ENCODE results near the gene DYRK1A.

DYRK1A gene

DNA sequence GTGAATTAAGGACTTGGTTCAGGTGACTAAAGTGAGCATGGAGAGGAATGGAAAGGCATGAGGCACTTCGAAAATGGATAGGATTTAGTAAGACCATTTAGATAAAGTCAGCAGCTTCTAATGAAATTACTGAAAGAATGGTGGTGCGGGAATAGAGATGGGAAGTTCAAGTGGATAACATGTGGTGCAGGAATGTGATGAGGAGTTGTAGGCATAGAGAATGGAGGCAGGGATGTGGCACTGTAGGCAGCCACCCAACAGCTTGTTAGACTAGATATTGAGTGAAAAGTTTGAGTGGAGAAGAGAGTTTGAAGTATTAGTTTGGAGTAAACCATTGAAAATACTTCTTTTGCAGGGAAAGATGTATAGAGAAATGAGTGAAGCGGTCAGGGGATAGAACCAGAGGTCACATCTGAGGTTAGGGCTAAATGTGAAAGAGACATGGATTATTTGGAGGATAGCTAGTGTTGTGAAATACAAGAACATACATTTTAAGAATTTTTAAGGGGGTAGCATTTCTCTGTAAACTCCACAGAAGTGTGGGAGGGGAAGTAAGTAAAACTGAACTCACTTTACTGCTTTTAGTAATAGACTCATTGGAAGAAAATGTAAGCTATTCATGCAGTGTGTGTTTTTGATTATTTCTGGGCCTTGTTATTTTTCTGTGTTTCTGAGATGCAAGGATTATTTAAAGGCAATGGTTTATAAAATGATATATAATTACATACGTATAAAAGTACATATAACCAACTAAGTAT is 46.2 kb downstream of the DYRK1A start:
- Histone ChIP-seq H3K9me3 (replicated peaks in 1 of 2; ENCODE audit: control insufficient read depth in 2 of 2, insufficient read depth in 1 of 2, low read depth in 1 of 2, low read length in 2 of 2) (peaks cover 0 to 6% of the 10 kb centered on the region in 2 donors), H2BK15ac (ENCODE audit: low read length) (no peak overlapping the region), H3K4me2 (ENCODE audit: insufficient read depth, low read length, poor library complexity, severe bottlenecking) (no peak overlapping the region), H3K36me3 (replicated peaks in 1 of 2; ENCODE audit: control insufficient read depth in 2 of 2, insufficient read depth in 2 of 2, low read length in 2 of 2) (peaks cover 0 to 26% of the 10 kb centered on the region in 2 donors), H2BK5ac (ENCODE audit: low read length) (no peak overlapping the region), H3K27me3 (ENCODE audit: control insufficient read depth in 3 of 3, insufficient read depth in 3 of 3, low read depth in 1 of 3, low read length in 3 of 3) (no peaks in the 10 kb centered on the region), H2AFZ (ENCODE audit: low read length) (no peak overlapping the region), H4K8ac (ENCODE audit: low read depth, low read length) (no peak overlapping the region), H3K4me1 (ENCODE audit: control insufficient read depth in 2 of 2, insufficient read depth in 1 of 2, low read depth in 1 of 2, low read length in 2 of 2) (peaks cover 1 to 5% of the 10 kb centered on the region in 2 donors), H3K4me3 (ENCODE audit: low read length in 2 of 2) (no peak overlapping the region), H3K27ac (replicated peaks; ENCODE audit: low read length) (no peak overlapping the region), H2BK12ac (ENCODE audit: low read length) (no peak overlapping the region), H2AK5ac (ENCODE audit: low read depth, low read length) (no peak overlapping the region), H2BK120ac (ENCODE audit: low read depth, low read length) (no peak overlapping the region), H3K23ac (ENCODE audit: low read depth, low read length, poor library complexity) (no peak overlapping the region), H3K18ac (ENCODE audit: low read length) (no peak overlapping the region), H3K79me1 (ENCODE audit: low read depth, low read length) (peaks cover 2% of the 10 kb centered on the region), H3K14ac (ENCODE audit: low read length) (no peak overlapping the region), H3K9ac (ENCODE audit: low read depth, low read length, poor library complexity) (no peak overlapping the region), H3K4ac (ENCODE audit: low read length) (no peak overlapping the region), H4K91ac (ENCODE audit: low read depth, low read length, poor library complexity) (no peak overlapping the region)
- no peak for DNase-seq (ENCODE audit: low spot score)
- WGBS, 2 donors (ENCODE audit: extremely low coverage in 2 of 2, insufficient read length in 2 of 2, insufficient replicate concordance in 1 of 2): no CpG with 5 or more reads among the region's 4 CpGs

DNA sequence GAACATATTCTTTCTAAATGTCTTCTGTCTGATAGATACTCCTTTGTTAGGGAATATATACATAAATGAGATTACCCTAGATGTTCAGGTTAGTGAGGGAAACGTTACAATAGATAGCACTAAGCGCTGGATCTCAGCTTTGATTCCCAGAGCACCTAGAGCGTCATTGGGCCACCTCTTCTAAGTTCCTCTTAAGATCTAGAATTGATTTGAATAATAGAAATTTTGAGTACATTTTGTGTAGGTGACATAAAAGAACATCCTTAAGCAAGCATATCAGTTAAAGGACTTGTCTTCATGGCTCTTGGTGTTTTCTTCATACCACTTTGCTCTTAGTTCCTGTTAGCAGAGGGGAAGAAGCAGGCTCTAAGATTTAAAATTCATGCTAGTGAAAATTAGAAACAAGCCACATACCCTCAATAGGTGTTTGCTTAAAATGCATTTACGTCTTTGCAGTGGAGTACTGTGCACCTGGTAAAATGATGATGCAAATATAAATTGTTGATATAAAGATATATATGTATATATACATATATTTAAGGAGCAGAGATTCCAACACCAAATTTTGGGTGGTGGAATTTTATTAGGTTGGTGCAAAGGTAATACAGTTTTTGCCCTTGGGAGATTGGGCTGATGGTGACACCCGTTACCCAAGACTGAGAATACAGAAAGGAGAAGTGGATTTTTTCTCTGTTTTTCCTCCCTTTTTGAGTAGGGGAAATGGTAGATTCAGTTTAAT is 47.1 kb downstream of the DYRK1A start:
- Histone ChIP-seq H3K79me1 (ENCODE audit: low read depth, low read length) (peaks cover 2% of the 10 kb centered on the region), H3K4me1 (ENCODE audit: control insufficient read depth in 2 of 2, insufficient read depth in 1 of 2, low read depth in 1 of 2, low read length in 2 of 2) (peaks cover 0 to 5% of the 10 kb centered on the region in 2 donors), H3K14ac (ENCODE audit: low read length) (no peak overlapping the region), H3K18ac (ENCODE audit: low read length) (no peak overlapping the region), H2BK5ac (ENCODE audit: low read length) (no peak overlapping the region), H4K8ac (ENCODE audit: low read depth, low read length) (no peak overlapping the region), H3K36me3 (replicated peaks in 1 of 2; ENCODE audit: control insufficient read depth in 2 of 2, insufficient read depth in 2 of 2, low read length in 2 of 2) (peaks cover 0 to 24% of the 10 kb centered on the region in 2 donors), H3K4me3 (ENCODE audit: low read length in 2 of 2) (no peak overlapping the region), H4K91ac (ENCODE audit: low read depth, low read length, poor library complexity) (no peak overlapping the region), H2AFZ (ENCODE audit: low read length) (no peak overlapping the region), H2BK120ac (ENCODE audit: low read depth, low read length) (no peak overlapping the region), H3K4ac (ENCODE audit: low read length) (no peak overlapping the region), H3K9ac (ENCODE audit: low read depth, low read length, poor library complexity) (no peak overlapping the region), H2AK5ac (ENCODE audit: low read depth, low read length) (no peak overlapping the region), H3K27ac (replicated peaks; ENCODE audit: low read length) (no peak overlapping the region), H3K23ac (ENCODE audit: low read depth, low read length, poor library complexity) (no peak overlapping the region), H2BK12ac (ENCODE audit: low read length) (no peak overlapping the region), H3K27me3 (ENCODE audit: control insufficient read depth in 3 of 3, insufficient read depth in 3 of 3, low read depth in 1 of 3, low read length in 3 of 3) (no peaks in the 10 kb centered on the region), H2BK15ac (ENCODE audit: low read length) (no peak overlapping the region), H3K4me2 (ENCODE audit: insufficient read depth, low read length, poor library complexity, severe bottlenecking) (no peak overlapping the region), H3K9me3 (replicated peaks in 1 of 2; ENCODE audit: control insufficient read depth in 2 of 2, insufficient read depth in 1 of 2, low read depth in 1 of 2, low read length in 2 of 2) (peaks cover 0 to 5% of the 10 kb centered on the region in 2 donors)
- DNase-seq (ENCODE audit: low spot score): no peak
- no CpG with 5 or more reads among the region's 5 CpGs for WGBS, 2 donors (ENCODE audit: extremely low coverage in 2 of 2, insufficient read length in 2 of 2, insufficient replicate concordance in 1 of 2)

DNA sequence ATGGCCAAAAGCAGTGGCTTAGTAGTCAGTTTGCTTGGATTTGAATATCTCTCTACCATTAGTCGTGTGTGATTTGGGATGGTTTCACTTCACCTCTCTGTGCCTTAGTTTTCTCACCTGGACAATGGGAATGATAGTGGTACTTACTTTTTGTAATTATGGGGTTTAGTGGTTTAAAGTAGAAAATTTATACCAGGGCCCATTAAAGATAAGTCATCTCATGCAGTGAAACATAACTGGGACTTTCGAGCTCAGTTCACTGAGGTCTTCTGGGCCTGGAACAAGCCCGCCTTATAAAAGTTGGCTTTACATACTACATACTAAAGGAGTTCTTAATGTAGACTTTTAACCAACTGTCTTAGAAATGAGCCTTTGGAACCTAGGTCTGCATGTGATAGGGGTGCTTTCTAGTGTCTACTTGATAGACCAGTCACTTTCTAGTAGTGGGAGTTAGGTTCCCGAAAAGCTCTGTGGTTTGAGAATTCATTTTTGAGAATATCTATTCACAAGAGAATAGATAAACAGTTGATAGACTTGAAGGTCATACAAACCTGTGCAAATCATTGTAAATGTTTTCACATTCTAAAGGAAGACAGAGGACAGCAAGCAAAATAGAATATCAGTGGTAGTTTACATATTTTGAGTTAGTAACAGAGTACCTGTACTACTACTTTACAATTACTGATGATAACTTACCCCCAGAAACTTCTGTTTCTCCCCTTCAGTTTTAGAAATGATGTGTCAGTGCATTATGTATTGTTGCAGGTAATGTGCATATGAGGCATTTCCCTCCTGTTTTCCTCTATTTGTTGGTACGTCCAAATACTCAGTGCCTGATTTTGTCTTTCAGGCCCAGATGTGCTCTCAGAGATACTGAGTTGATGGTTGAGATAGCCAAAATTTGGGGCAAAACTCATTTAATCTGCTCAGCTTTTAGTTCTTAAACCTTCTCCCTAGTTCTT is 48.0 kb downstream of the DYRK1A start:
- no peak overlapping the region for H2BK120ac ChIP-seq (ENCODE audit: low read depth, low read length)
- no peak overlapping the region for H4K91ac ChIP-seq (ENCODE audit: low read depth, low read length, poor library complexity)
- H3K4ac ChIP-seq (ENCODE audit: low read length): no peak overlapping the region
- no peak overlapping the region for H2AK5ac ChIP-seq (ENCODE audit: low read depth, low read length)
- no peak overlapping the region for H3K14ac ChIP-seq (ENCODE audit: low read length)
- H3K27me3 ChIP-seq (ENCODE audit: control insufficient read depth in 3 of 3, insufficient read depth in 3 of 3, low read depth in 1 of 3, low read length in 3 of 3): no peaks in the 10 kb centered on the region
- H2AFZ ChIP-seq (ENCODE audit: low read length): no peak overlapping the region
- no peak overlapping the region for H3K23ac ChIP-seq (ENCODE audit: low read depth, low read length, poor library complexity)
- H3K27ac ChIP-seq (replicated peaks; ENCODE audit: low read length): no peak overlapping the region
- no peak overlapping the region for H2BK12ac ChIP-seq (ENCODE audit: low read length)
- peaks cover 0 to 19% of the 10 kb centered on the region in 2 donors for H3K36me3 ChIP-seq (replicated peaks in 1 of 2; ENCODE audit: control insufficient read depth in 2 of 2, insufficient read depth in 2 of 2, low read length in 2 of 2)
- H2BK5ac ChIP-seq (ENCODE audit: low read length): no peak overlapping the region
- no peak overlapping the region for H2BK15ac ChIP-seq (ENCODE audit: low read length)
- peaks cover 0 to 5% of the 10 kb centered on the region in 2 donors for H3K4me1 ChIP-seq (ENCODE audit: control insufficient read depth in 2 of 2, insufficient read depth in 1 of 2, low read depth in 1 of 2, low read length in 2 of 2)
- H3K9ac ChIP-seq (ENCODE audit: low read depth, low read length, poor library complexity): no peak overlapping the region
- H3K79me1 ChIP-seq (ENCODE audit: low read depth, low read length): no peaks in the 10 kb centered on the region
- DNase-seq (ENCODE audit: low spot score): no peak
- H3K18ac ChIP-seq (ENCODE audit: low read length): no peak overlapping the region
- no peak overlapping the region for H3K4me2 ChIP-seq (ENCODE audit: insufficient read depth, low read length, poor library complexity, severe bottlenecking)
- WGBS, 2 donors (ENCODE audit: extremely low coverage in 2 of 2, insufficient read length in 2 of 2, insufficient replicate concordance in 1 of 2): no CpG with 5 or more reads among the region's 5 CpGs
- H3K4me3 ChIP-seq (ENCODE audit: low read length in 2 of 2): no peak overlapping the region
- no peak overlapping the region for H4K8ac ChIP-seq (ENCODE audit: low read depth, low read length)
- H3K9me3 ChIP-seq (replicated peaks in 1 of 2; ENCODE audit: control insufficient read depth in 2 of 2, insufficient read depth in 1 of 2, low read depth in 1 of 2, low read length in 2 of 2): no peaks in the 10 kb centered on the region

Data from neuronal stem cell (in vitro differentiated cells).